BLaER1 treated with 17β-estradiol and CSF1 and Interleukin-3, amounts not matched to agents 10 nM and 100 nM (cell line): ENCODE data around the gene GORAB.
A peak's percentile ranks its signal among the peaks of the same experiment; 100 is the strongest.

Source experiments
- H3K27ac ChIP-seq, 11 experiments: shearing (Covaris generic); formaldehyde crosslinking; 2 replicates each; pipeline ENCODE4 v1.8.1; 2022
- H3K27me3 ChIP-seq, 11 experiments: shearing (Covaris generic); formaldehyde crosslinking; 2 replicates each; pipeline ENCODE4 v1.8.1; 2022
- H3K36me3 ChIP-seq, 11 experiments: shearing (Covaris generic); formaldehyde crosslinking; 2 replicates each; pipeline ENCODE4 v1.8.1; 2022
- H3K4me1 ChIP-seq, 10 experiments: shearing (Covaris generic); formaldehyde crosslinking; 2 replicates each; pipeline ENCODE4 v1.8.1; 2022
- H3K4me2 ChIP-seq, 11 experiments: shearing (Covaris generic); formaldehyde crosslinking; 2 replicates each; pipeline ENCODE4 v1.8.1; 2022
- H3K4me3 ChIP-seq, 10 experiments: shearing (Covaris generic); formaldehyde crosslinking; 2 replicates each; pipeline ENCODE4 v1.8.1; 2022
- H3K9ac ChIP-seq, 11 experiments: shearing (Covaris generic); formaldehyde crosslinking; 2 replicates each; pipeline ENCODE4 v1.8.1; 2022
- H3K9me3 ChIP-seq, 11 experiments: shearing (Covaris generic); formaldehyde crosslinking; replicated peaks in 1 of 11; 2 replicates each; pipeline ENCODE4 v1.8.1; 2022
- H4K20me1 ChIP-seq, 11 experiments: shearing (Covaris generic); formaldehyde crosslinking; 2 replicates each; pipeline ENCODE4 v1.8.1; 2022
- Cebpa-rat ChIP-seq, 11 experiments: shearing (Covaris generic); IDR thresholded peaks; 2 replicates each; pipeline ENCODE4 v1.8.1; 2022

The GORAB gene

GRCh38 chr1:170535418-170535817 lies 3.5 kb downstream of the GORAB start:
- Histone ChIP-seq H3K4me1 (peaks cover 14 to 53% (median 20%) of the 10 kb centered on the region in 10 experiments), H3K9me3 (no peaks in the 10 kb centered on the region), H4K20me1 (peaks cover 0 to 32% (median 7%) of the 10 kb centered on the region in 11 experiments; a peak in 7 of 22 replicates), H3K9ac (no peak overlapping the region), H3K4me3 (no peak overlapping the region), H3K27me3 (no peaks in the 10 kb centered on the region), H3K27ac (no peak overlapping the region), H3K4me2 (no peak overlapping the region; a peak in 1 of 22 replicates), H3K36me3 (peaks cover 20 to 70% (median 35%) of the 10 kb centered on the region in 11 experiments)
- TF ChIP-seq Cebpa-rat (IDR thresholded peaks at IDR 0.05) = no peak

DNA sequence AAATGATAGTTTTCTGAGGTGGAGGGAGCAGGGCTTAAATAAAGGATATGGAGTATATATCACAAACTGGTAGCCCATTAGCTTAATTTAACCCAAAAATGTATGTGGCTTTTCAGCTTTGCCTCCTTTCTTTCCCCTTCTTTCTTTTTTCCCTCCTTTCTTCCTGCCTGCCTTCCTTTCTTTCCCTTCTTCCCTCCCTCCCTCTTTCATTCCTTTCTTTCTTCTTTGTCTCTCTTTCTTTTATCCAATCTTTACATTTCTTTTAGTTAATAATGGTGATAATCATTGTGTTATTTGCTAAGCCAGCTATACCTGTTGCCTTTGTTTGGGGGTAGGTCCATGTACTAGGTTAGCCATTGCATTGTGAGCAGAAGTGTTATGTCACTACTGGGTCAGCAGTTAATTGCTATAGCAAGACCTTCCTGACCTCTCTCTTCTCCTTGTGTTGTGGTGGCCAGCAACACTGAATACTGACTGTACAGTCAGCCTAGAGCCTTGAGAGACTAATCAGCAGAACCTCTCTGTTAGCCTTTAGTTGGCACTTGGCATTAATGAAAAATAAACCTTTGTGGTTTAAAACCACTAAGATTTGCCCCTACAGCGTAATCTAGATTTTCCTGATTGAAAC lies 5.1 kb downstream of the GORAB start:
- Histone ChIP-seq H3K36me3 (peaks cover 37 to 86% (median 51%) of the 10 kb centered on the region in 11 experiments), H3K9me3 (no peaks in the 10 kb centered on the region), H3K4me3 (no peak overlapping the region), H3K9ac (peak overlapping the region in 1 of 11 experiments; percentile 22; a peak in 1 of 22 replicates), H3K27ac (no peak overlapping the region), H4K20me1 (peaks cover 0 to 32% (median 7%) of the 10 kb centered on the region in 11 experiments; a peak in 7 of 22 replicates), H3K27me3 (no peaks in the 10 kb centered on the region), H3K4me1 (peaks cover 11 to 47% (median 15%) of the 10 kb centered on the region in 10 experiments), H3K4me2 (peak overlapping the region in 2 of 11 experiments; percentile 55 to 62; a peak in 4 of 22 replicates)
- no peak for TF ChIP-seq Cebpa-rat (IDR thresholded peaks at IDR 0.05)

- Histone ChIP-seq H3K4me1 (peaks cover 9 to 45% (median 12%) of the 10 kb centered on the region in 10 experiments), H3K4me3 (no peak overlapping the region), H3K36me3 (peaks cover 46 to 95% (median 60%) of the 10 kb centered on the region in 11 experiments), H3K27me3 (no peaks in the 10 kb centered on the region), H3K4me2 (peak overlapping the region in 2 of 11 experiments; percentile 55 to 62; a peak in 4 of 22 replicates), H3K9ac (no peak overlapping the region), H3K27ac (no peak overlapping the region), H4K20me1 (peaks cover 0 to 30% (median 7%) of the 10 kb centered on the region in 11 experiments; a peak in 7 of 22 replicates), H3K9me3 (no peaks in the 10 kb centered on the region)
- no peak for TF ChIP-seq Cebpa-rat (IDR thresholded peaks at IDR 0.05)
Measured at GRCh38 chr1:170537798-170538503, 6.0 kb downstream of the GORAB start.

DNA sequence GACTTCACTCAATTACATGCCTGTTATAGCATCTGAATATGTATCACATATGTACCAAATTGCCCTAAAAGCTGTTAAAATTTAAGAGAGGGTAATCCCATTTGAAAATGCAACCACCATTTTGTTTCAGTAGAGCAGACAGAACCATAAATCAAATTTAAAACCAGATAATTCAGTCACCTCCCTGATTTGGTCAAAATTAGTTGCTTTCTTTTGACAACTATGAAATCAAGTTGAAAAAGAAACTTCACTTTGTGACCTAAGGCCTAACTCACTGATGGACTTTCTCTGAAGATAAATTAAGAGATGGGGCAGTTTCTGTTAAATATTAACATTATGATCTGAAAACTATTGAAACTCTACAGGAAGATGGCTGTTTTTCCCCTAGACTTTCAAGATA lies 6.7 kb downstream of the GORAB start:
- Histone ChIP-seq H3K36me3 (peaks cover 53 to 100% (median 67%) of the 10 kb centered on the region in 11 experiments), H3K9me3 (no peaks in the 10 kb centered on the region), H3K27ac (no peak overlapping the region), H3K4me2 (peak overlapping the region in 2 of 11 experiments; percentile 55 to 62; a peak in 3 of 22 replicates), H3K4me3 (no peak overlapping the region), H3K9ac (no peak overlapping the region), H3K4me1 (peaks cover 2 to 38% (median 4%) of the 10 kb centered on the region in 10 experiments; a peak in 19 of 20 replicates), H4K20me1 (peaks cover 0 to 25% (median 7%) of the 10 kb centered on the region in 11 experiments; a peak in 7 of 22 replicates), H3K27me3 (no peaks in the 10 kb centered on the region)
- no peak for TF ChIP-seq Cebpa-rat (IDR thresholded peaks at IDR 0.05)

- Histone ChIP-seq H3K27me3 (no peaks in the 10 kb centered on the region), H3K9me3 (no peaks in the 10 kb centered on the region), H3K9ac (no peak overlapping the region), H3K4me3 (no peak overlapping the region), H3K36me3 (peaks cover 58 to 100% (median 67%) of the 10 kb centered on the region in 11 experiments), H4K20me1 (peaks cover 0 to 25% (median 7%) of the 10 kb centered on the region in 11 experiments; a peak in 7 of 22 replicates), H3K27ac (no peak overlapping the region), H3K4me1 (peaks cover 0 to 33% (median 0%) of the 10 kb centered on the region in 10 experiments; a peak in 9 of 20 replicates), H3K4me2 (no peak overlapping the region)
- no peak for TF ChIP-seq Cebpa-rat (IDR thresholded peaks at IDR 0.05)
Measured at GRCh38 chr1:170539154-170539553, 7.2 kb downstream of the GORAB start.

- Histone ChIP-seq H4K20me1 (peaks cover 0 to 4% (median 0%) of the 10 kb centered on the region in 11 experiments; a peak in 1 of 22 replicates), H3K36me3 (peaks cover 93 to 100% (median 98%) of the 10 kb centered on the region in 11 experiments), H3K4me3 (no peak overlapping the region), H3K27me3 (no peaks in the 10 kb centered on the region), H3K4me2 (no peak overlapping the region), H3K27ac (no peak overlapping the region), H3K9me3 (peaks cover 0 to 5% (median 0%) of the 10 kb centered on the region in 11 experiments; a peak in 3 of 22 replicates), H3K9ac (no peak overlapping the region), H3K4me1 (0 out of 20 replicates have a peak, but pooled peaks cover 0 to 3% (median 0%) of the 10 kb centered on the region in 10 experiments)
- TF ChIP-seq Cebpa-rat (IDR thresholded peaks at IDR 0.05) = no peak
Measured at GRCh38 chr1:170544624-170545023, 12.7 kb downstream of the GORAB start.

DNA sequence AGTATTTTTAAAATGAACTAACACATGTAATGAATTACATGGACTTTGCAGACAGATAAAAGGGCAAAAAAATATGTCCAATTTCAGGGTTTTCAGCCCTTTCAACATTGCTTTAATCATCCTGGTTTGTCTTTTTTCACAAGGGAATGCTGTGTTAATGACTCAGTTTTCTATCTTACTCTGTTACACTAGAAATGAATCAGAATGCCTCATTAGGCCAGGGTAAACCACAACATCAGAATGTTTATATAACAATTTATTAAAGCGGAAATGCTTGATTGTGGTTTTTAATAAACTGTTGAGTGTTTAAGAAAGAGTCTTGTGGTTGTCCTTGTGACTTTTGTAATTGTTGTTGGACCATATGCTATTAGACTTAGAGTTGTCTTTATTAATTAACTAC lies 13.5 kb downstream of the GORAB start:
- H3K36me3 ChIP-seq = peaks cover 93 to 100% (median 98%) of the 10 kb centered on the region in 11 experiments
- H3K27ac ChIP-seq = no peak overlapping the region
- no peak overlapping the region for H3K4me2 ChIP-seq

GRCh38 chr1:170547255-170547654 lies 15.3 kb downstream of the GORAB start:
- no peaks in the 10 kb centered on the region for H3K27me3 ChIP-seq
- H3K4me3 ChIP-seq = no peak overlapping the region
- no peak for TF ChIP-seq Cebpa-rat (IDR thresholded peaks at IDR 0.05)
- peaks cover 0 to 5% (median 0%) of the 10 kb centered on the region in 11 experiments; a peak in 3 of 22 replicates for H3K9me3 ChIP-seq
- H4K20me1 ChIP-seq = no peaks in the 10 kb centered on the region
- no peak overlapping the region for H3K4me2 ChIP-seq
- peaks cover 92 to 100% (median 98%) of the 10 kb centered on the region in 11 experiments for H3K36me3 ChIP-seq
- H3K4me1 ChIP-seq = no peaks in the 10 kb centered on the region
- H3K9ac ChIP-seq = no peak overlapping the region
- H3K27ac ChIP-seq = no peak overlapping the region

More for the DNA sequence above, 13.5 kb downstream of the GORAB start:
- no peaks in the 10 kb centered on the region for H3K4me1 ChIP-seq
- no peak overlapping the region for H3K4me3 ChIP-seq
- no peaks in the 10 kb centered on the region for H3K27me3 ChIP-seq
- TF ChIP-seq Cebpa-rat (IDR thresholded peaks at IDR 0.05) = no peak
- H3K9me3 ChIP-seq = peaks cover 0 to 5% (median 0%) of the 10 kb centered on the region in 11 experiments; a peak in 3 of 22 replicates
- H3K9ac ChIP-seq = no peak overlapping the region
- H4K20me1 ChIP-seq = peaks cover 0 to 4% (median 0%) of the 10 kb centered on the region in 11 experiments; a peak in 1 of 22 replicates

- Histone ChIP-seq H3K27ac (no peak overlapping the region), H3K27me3 (no peaks in the 10 kb centered on the region), H4K20me1 (no peaks in the 10 kb centered on the region), H3K9me3 (peaks cover 0 to 5% (median 0%) of the 10 kb centered on the region in 11 experiments; a peak in 3 of 22 replicates), H3K4me1 (no peaks in the 10 kb centered on the region), H3K4me3 (no peak overlapping the region), H3K9ac (no peak overlapping the region), H3K36me3 (peaks cover 84 to 98% (median 94%) of the 10 kb centered on the region in 11 experiments), H3K4me2 (no peak overlapping the region)
- peak in 2 of 11 experiments; percentile 13 to 35; a peak in 2 of 22 replicates for TF ChIP-seq Cebpa-rat (IDR thresholded peaks at IDR 0.05)
Measured at GRCh38 chr1:170548497-170548896, 16.5 kb downstream of the GORAB start.
